Activated CD8-positive, alpha-beta memory T cell treated with anti-CD3 and anti-CD28 coated beads, Interleukin-2, amount 50 U/mL, for 1 hour (primary cell): ENCODE results near the gene BORCS6.

Source experiments
- DNase-seq: peaks from one replicate; pipeline ENCODE4 v3.0.0-alpha.2; 2020; ENCODE audit errors: extremely low read depth

The BORCS6 gene

GRCh38 chr17:8142158-8142886 lies 47.7 kb downstream of the BORCS6 start:
- no peak for DNase-seq

- no peak for DNase-seq
Observed at GRCh38 chr17:8141741-8142140, 48.2 kb downstream of the BORCS6 start.

- DNase-seq, result no peak
Observed at GRCh38 chr17:8141045-8141444, 48.9 kb downstream of the BORCS6 start.

GRCh38 chr17:8140065-8141029 lies 49.6 kb downstream of the BORCS6 start:
- no peak for DNase-seq

GRCh38 chr17:8138672-8139371 lies 51.2 kb downstream of the BORCS6 start:
- DNase-seq, result peak; percentile 81

- DNase-seq, result no peak
Observed at GRCh38 chr17:8138374-8138671, 51.7 kb downstream of the BORCS6 start.
